Endothelial cell of umbilical vein (primary cell): ENCODE results near the gene HIP1R. TPM values are rescaled to one million over a fixed set of nuclear protein-coding genes. Genes with fewer than 3 reads are reported as not detected.

Experiments
- Bru-seq: library from RNA; stranded (reverse); fragments of 400-500 nt; gene quantifications from one replicate; lab custom pipeline; 2021; lab: Mats Ljungman, UMichigan
- BruChase-seq, 2 experiments: library from RNA; stranded (reverse); fragments of 400-500 nt; gene quantifications; one replicate each; lab custom pipeline; 2021; lab: Mats Ljungman, UMichigan
- BruUV-seq: library from RNA; stranded (reverse); fragments of 400-500 nt; replicated peaks from 2 replicates; lab custom pipeline; 2021; lab: Mats Ljungman, UMichigan
- CTCF ChIA-PET: fragments of 300-600, 350-600 bp; sonication (Branson Sonifier 250); formaldehyde crosslinking; loops from one replicate; lab custom pipeline; 2021; ENCODE audit warnings: antibody characterized with exemption, inconsistent platforms; lab: Charles Lee
- POLR2A ChIA-PET: fragments of 300-600, 350-600 bp; sonication (Branson Sonifier 250); formaldehyde crosslinking; loops from one replicate; lab custom pipeline; 2021; ENCODE audit warnings: antibody characterized with exemption, inconsistent platforms; lab: Charles Lee
- DNase-seq: peaks from one replicate; pipeline ENCODE4 v3.0.0-alpha.2; 2011; ENCODE audit warnings: low read depth, low spot score
- FAIRE-seq: peaks from 2 replicates; lab custom pipeline; 2011; peaks lifted over from hg19 to GRCh38; lab: Jason Lieb, UNC
- H2AFZ ChIP-seq: 2 replicates; pipeline ENCODE4 v1.6.0; 2012; ENCODE audit warnings: low read depth, low read length, control low read depth, inconsistent platforms
- H3K27ac ChIP-seq: 2 replicates; pipeline ENCODE4 v1.5.1; 2011; ENCODE audit warnings: low read depth, mild to moderate bottlenecking, control low read depth, low read length, moderate library complexity; ENCODE audit not compliant: insufficient read depth
- H3K27me3 ChIP-seq, 2 experiments: 2 replicates each; pipeline versions ENCODE4 v1.6.0 to v1.6.1; 2011; ENCODE audit warnings: low read length in 2 of 2, mixed read lengths in 1 of 2; ENCODE audit not compliant: control insufficient read depth in 2 of 2, insufficient read depth in 2 of 2
- H3K36me3 ChIP-seq, 2 experiments: 2 replicates in 1 of 2; 3 replicates in 1 of 2; pipeline ENCODE4 v1.5.1; 2011; ENCODE audit warnings: low read length in 2 of 2, mild to moderate bottlenecking in 1 of 2, moderate library complexity in 1 of 2; ENCODE audit not compliant: control insufficient read depth in 2 of 2, insufficient read depth in 2 of 2; ENCODE audit errors: extremely low read depth in 1 of 2
- H3K4me1 ChIP-seq: 3 replicates; pipeline ENCODE4 v1.5.1; 2011; ENCODE audit warnings: mild to moderate bottlenecking, low read length; ENCODE audit not compliant: control insufficient read depth, insufficient read depth; ENCODE audit errors: extremely low read depth
- H3K4me2 ChIP-seq: 2 replicates; pipeline ENCODE4 v1.6.1; 2011; ENCODE audit warnings: low read length, control low read depth, mixed read lengths; ENCODE audit not compliant: insufficient read depth
- H3K4me3 ChIP-seq, 3 experiments: fragments of 200-600 bp in 1 of 3; sonication (generic), shearing (Covaris generic) in 1 of 3; replicated peaks in 1 of 3; 2 replicates each; pipeline ENCODE4 v1.5.1; 2011 to 2016; ENCODE audit warnings: control low read depth in 3 of 3, low read length in 3 of 3, mild to moderate bottlenecking in 2 of 3, inconsistent platforms in 1 of 3, low read depth in 1 of 3, moderate library complexity in 1 of 3; ENCODE audit not compliant: insufficient read depth in 1 of 3
- H3K79me2 ChIP-seq: 2 replicates; pipeline ENCODE4 v1.6.0; 2012; ENCODE audit warnings: low read length, inconsistent platforms; ENCODE audit not compliant: control insufficient read depth, insufficient read depth
- H3K9ac ChIP-seq: replicated peaks from 2 replicates; pipeline ENCODE3; 2011; ENCODE audit warnings: low read length, control low read depth; ENCODE audit not compliant: insufficient read depth; ENCODE audit errors: extremely low read depth
- H3K9me1 ChIP-seq: replicated peaks from 3 replicates; pipeline ENCODE4 v1.6.0; 2011; ENCODE audit warnings: mild to moderate bottlenecking, low read length; ENCODE audit not compliant: control insufficient read depth, insufficient read depth; ENCODE audit errors: extremely low read depth
- H3K9me3 ChIP-seq: replicated peaks from 2 replicates; pipeline ENCODE4 v1.5.1; 2012; ENCODE audit warnings: low read length, inconsistent platforms; ENCODE audit not compliant: control insufficient read depth, insufficient read depth
- H4K20me1 ChIP-seq: replicated peaks from 2 replicates; pipeline ENCODE3; 2011; ENCODE audit warnings: mild to moderate bottlenecking, low read length; ENCODE audit not compliant: control insufficient read depth, insufficient read depth; ENCODE audit errors: extremely low read depth
- JUN ChIP-seq: IDR thresholded peaks from 2 replicates; pipeline ENCODE4 v1.6.1; 2011; ENCODE audit warnings: borderline replicate concordance, low read depth; ENCODE audit not compliant: insufficient read length, insufficient read depth
- POLR2A ChIP-seq: IDR thresholded peaks from 2 replicates; pipeline ENCODE4 v1.6.1; 2012; ENCODE audit warnings: low read depth, mild to moderate bottlenecking, control low read depth, low read length
- POLR2AphosphoS5 ChIP-seq: IDR thresholded peaks from 2 replicates; pipeline ENCODE4 v1.6.1; 2012; ENCODE audit warnings: low read depth, mild to moderate bottlenecking, control low read depth, low read length, moderate library complexity; ENCODE audit not compliant: insufficient read depth
- dilution Hi-C: fragments of 300-500 bp; cut with MboI; formaldehyde crosslinking; loops from one replicate; pipeline ENCODE4 v1.15.0; 2019; ENCODE audit warnings: low sequenced_read_pairs; ENCODE audit not compliant: extremely low pct_ligation_motif_present
- intact Hi-C: fragments of 100-400 bp; cut with micrococcal nuclease; formaldehyde crosslinking; loops from one replicate; pipeline ENCODE4 v1.10.0; 2022
- long read RNA-seq: library from polyadenylated mRNA; stranded (forward); transcript quantifications from one replicate; pipeline ENCODE4 v2.0.0, GENCODE V29; 2021
- polyA minus RNA-seq, 3 experiments: library from RNA; depleted of rRNA, polyadenylated mRNA; stranded (reverse); fragments of >200 nt; gene quantifications; 1 replicate in 1 of 3; 2 replicates in 2 of 3; pipeline ENCODE4 v1.2.3, GENCODE V29; 2011
- polyA plus RNA-seq, 4 experiments: library from polyadenylated mRNA; depleted of rRNA in 3 of 4; stranded (reverse) in 3 of 4; unstranded in 1 of 4; fragments of >200 nt; gene quantifications; 2 replicates each; pipeline versions ENCODE4 v1.2.1 to v1.2.3, GENCODE V29; 2011 to 2012; ENCODE audit warnings: missing spikeins in 1 of 4
- total RNA-seq: library from RNA; stranded (reverse); gene quantifications from 2 replicates; pipeline ENCODE4 v1.2.3, GENCODE V29; 2021
- TF ChIP-seq, protein P1 (sequence below), 2 donors: IDR thresholded peaks; 1 replicate in 1 of 2; 2 replicates in 1 of 2; pipeline ENCODE4 v1.5.1; 2011; ENCODE audit warnings: low read length in 2 of 2, mild to moderate bottlenecking in 2 of 2, moderate library complexity in 2 of 2, control low read depth in 1 of 2, inconsistent platforms in 1 of 2, low read depth in 1 of 2; ENCODE audit not compliant: insufficient read depth in 1 of 2; ENCODE audit errors: extremely low read depth in 1 of 2

The HIP1R gene, protein sequence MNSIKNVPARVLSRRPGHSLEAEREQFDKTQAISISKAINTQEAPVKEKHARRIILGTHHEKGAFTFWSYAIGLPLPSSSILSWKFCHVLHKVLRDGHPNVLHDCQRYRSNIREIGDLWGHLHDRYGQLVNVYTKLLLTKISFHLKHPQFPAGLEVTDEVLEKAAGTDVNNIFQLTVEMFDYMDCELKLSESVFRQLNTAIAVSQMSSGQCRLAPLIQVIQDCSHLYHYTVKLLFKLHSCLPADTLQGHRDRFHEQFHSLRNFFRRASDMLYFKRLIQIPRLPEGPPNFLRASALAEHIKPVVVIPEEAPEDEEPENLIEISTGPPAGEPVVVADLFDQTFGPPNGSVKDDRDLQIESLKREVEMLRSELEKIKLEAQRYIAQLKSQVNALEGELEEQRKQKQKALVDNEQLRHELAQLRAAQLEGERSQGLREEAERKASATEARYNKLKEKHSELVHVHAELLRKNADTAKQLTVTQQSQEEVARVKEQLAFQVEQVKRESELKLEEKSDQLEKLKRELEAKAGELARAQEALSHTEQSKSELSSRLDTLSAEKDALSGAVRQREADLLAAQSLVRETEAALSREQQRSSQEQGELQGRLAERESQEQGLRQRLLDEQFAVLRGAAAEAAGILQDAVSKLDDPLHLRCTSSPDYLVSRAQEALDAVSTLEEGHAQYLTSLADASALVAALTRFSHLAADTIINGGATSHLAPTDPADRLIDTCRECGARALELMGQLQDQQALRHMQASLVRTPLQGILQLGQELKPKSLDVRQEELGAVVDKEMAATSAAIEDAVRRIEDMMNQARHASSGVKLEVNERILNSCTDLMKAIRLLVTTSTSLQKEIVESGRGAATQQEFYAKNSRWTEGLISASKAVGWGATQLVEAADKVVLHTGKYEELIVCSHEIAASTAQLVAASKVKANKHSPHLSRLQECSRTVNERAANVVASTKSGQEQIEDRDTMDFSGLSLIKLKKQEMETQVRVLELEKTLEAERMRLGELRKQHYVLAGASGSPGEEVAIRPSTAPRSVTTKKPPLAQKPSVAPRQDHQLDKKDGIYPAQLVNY
- total RNA-seq (122 and 136 TPM in 2 replicates), polyA plus RNA-seq (110 and 111 TPM in 2 replicates), polyA minus RNA-seq (162 and 203 TPM in 2 replicates), Bru-seq, nascent RNA (percentile 71 among the genes with signal in this experiment), BruChase-seq, experiment 1, labeled RNA remaining after a 6-hour chase (percentile 92 among the genes with signal in this experiment), BruChase-seq, experiment 2, labeled RNA remaining after a 2-hour chase (percentile 89 among the genes with signal in this experiment)
- polyA plus RNA-seq (2011; cell fraction: cytosol; rRNA removed), result 44.3 and 60.5 TPM in 2 replicates
- 563 and 679 TPM in 2 replicates for polyA plus RNA-seq (2011; cell fraction: nucleus; rRNA removed)
- 54.9 and 77.2 TPM in 2 replicates for polyA plus RNA-seq (2012)
- 11.3 TPM for polyA minus RNA-seq (2011; cell fraction: cytosol; rRNA and poly(A)+ RNA removed)
- polyA minus RNA-seq (2011; cell fraction: nucleus; rRNA and poly(A)+ RNA removed), result 132 and 165 TPM in 2 replicates
- long read RNA-seq, full-length matches to known transcripts, result 135 of 296 reads
- long read RNA-seq, partial matches to known transcripts, result 67 of 296 reads
- long read RNA-seq, other reads (novel, unspliced or antisense), result 94 of 296 reads

DNA sequence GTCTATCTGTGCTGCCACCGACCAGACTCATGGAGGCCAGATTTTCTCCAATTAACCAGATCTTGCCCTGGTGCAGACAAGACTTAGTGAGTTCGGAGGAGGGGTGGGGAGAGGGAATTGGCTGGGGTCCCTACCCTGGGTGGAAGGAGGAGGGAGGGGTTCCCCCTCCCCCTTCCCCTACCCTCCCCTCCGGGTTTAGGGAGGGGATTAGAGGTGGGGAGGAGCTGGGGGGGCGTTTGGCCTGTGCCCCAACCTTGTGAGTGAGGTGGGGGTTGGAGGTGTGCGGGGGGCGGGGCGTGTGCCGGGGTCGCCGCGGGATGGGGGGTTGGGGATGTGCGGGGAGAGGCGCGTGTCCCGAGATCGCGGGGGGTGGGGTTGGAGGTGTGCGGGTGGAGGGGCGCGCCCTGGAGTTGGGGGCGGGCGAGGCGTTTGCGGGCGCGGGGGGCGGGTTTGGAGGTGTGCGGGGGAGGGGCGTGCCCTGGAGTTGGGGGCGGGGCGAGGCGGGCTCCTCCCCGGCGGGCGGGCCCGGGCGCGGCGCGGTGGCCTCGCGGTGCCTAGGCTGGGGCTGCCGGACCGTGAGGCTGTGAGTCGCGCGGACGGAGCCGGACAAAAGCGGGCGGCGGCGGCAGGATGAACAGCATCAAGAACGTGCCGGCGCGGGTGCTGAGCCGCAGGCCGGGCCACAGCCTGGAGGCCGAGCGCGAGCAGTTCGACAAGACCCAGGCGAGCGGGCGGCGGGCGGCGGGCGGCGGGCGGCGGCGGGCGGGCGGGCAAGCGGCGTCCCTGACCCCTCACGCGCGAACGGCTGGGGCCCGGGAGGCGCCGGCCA, at the start of gene HIP1R:
Gene HIP1R, plus strand, starts transcription at position 537 of the 829 bp plus-strand sequence. Its CDS starts 94 bp downstream, at position 631.
- Histone ChIP-seq H2AFZ (peak within 1 kb of the TSS; percentile 87), H3K79me2 (peaks cover 42% of the 10 kb centered on the region), H3K4me2 (peak within 1 kb of the TSS; percentile 87), H3K36me3 (peaks cover 2 to 8% of the 10 kb centered on the region in 2 experiments), H3K4me3 (peak within 1 kb of the TSS; percentile 72 to 91 (median 83)), H3K27me3 (no peaks in the 10 kb centered on the region), H3K27ac (peak within 1 kb of the TSS; percentile 58), H3K9me1 (no peaks in the 10 kb centered on the region), H3K9me3 (no peaks in the 10 kb centered on the region), H3K4me1 (peaks cover 24% of the 10 kb centered on the region), H3K9ac (peak within 1 kb of the TSS; percentile 73), H4K20me1 (peaks cover 3% of the 10 kb centered on the region)
- POLR2A ChIA-PET, result interaction anchor here (0.9 to 1.0 kb wide), 2 partner anchors 17 to 21 kb away, joined by 3 to 6 read pairs; no protein-coding TSS in a partner anchor
- no TSS peak for BruUV-seq
- intact Hi-C loops (loop anchor here (1.0 to 5.0 kb wide), 2 partner anchors 38 to 60 kb away; no protein-coding TSS in a partner anchor), dilution Hi-C loops (no loop called here)
- FAIRE-seq, result peak; percentile 54
- TF ChIP-seq JUN (no peak), POLR2A (peak; percentile 33), POLR2AphosphoS5 (peak; percentile 63)
- TF ChIP-seq, protein P1, sequence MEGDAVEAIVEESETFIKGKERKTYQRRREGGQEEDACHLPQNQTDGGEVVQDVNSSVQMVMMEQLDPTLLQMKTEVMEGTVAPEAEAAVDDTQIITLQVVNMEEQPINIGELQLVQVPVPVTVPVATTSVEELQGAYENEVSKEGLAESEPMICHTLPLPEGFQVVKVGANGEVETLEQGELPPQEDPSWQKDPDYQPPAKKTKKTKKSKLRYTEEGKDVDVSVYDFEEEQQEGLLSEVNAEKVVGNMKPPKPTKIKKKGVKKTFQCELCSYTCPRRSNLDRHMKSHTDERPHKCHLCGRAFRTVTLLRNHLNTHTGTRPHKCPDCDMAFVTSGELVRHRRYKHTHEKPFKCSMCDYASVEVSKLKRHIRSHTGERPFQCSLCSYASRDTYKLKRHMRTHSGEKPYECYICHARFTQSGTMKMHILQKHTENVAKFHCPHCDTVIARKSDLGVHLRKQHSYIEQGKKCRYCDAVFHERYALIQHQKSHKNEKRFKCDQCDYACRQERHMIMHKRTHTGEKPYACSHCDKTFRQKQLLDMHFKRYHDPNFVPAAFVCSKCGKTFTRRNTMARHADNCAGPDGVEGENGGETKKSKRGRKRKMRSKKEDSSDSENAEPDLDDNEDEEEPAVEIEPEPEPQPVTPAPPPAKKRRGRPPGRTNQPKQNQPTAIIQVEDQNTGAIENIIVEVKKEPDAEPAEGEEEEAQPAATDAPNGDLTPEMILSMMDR (IDR thresholded peaks at IDR 0.05; ENCODE audit: extremely low read depth in 1 of 2, insufficient read depth in 1 of 2, low read depth in 1 of 2, low read length in 2 of 2), result no peak
- CTCF ChIA-PET, result interaction anchor here (0.6 to 3.6 kb wide), 16 partner anchors 8 to 117 kb away, joined by 3 to 36 read pairs (median 4); no protein-coding TSS in a partner anchor
- DNase-seq, result peak; percentile 34
